Lower leg skin (tissue), 4 donors: ENCODE results near the gene CHST2. TPM values are rescaled to one million over a fixed set of nuclear protein-coding genes. Genes with fewer than 3 reads are reported as not detected.

ENCODE experiments used
- DNase-seq, 2 donors: peaks; one replicate each; pipeline ENCODE4 v3.0.0-alpha.2; 2019; ENCODE audit warnings: low spot score in 2 of 2
- H3K4me3 ChIP-seq: fragments of 200-600 bp; sonication (generic); 2 replicates; pipeline ENCODE4 v1.5.1; 2017; ENCODE audit warnings: mild to moderate bottlenecking, low read depth; ENCODE audit not compliant: poor library complexity, severe bottlenecking
- POLR2A ChIP-seq, 2 donors: fragments of 450-650 bp; IDR thresholded peaks; one replicate each; pipeline ENCODE4 v1.6.1; 2016 to 2017; ENCODE audit warnings: antibody characterized with exemption in 2 of 2, mild to moderate bottlenecking in 1 of 2, moderate library complexity in 1 of 2
- WGBS, 2 donors: methylation state at CpG; one replicate each; pipeline ENCODE4 v1.1.5; 2018; 5-methylcytosine and 5-hydroxymethylcytosine counted together
- intact Hi-C: fragments of 100-400 bp; cut with DNase I; formaldehyde crosslinking; loops from one replicate; pipeline ENCODE4 v1.15.0; 2023; ENCODE audit warnings: low total_unique reads
- total RNA-seq, 4 donors: library from RNA; depleted of rRNA; stranded (reverse); fragments of >200 nt; gene quantifications; one replicate each; pipeline ENCODE4 v1.1.0, GENCODE V29; 2016
- TF ChIP-seq, protein P1 (sequence below), 3 donors: fragments of 450-650 bp; IDR thresholded peaks; one replicate each; pipeline ENCODE4 v1.5.1; 2016; ENCODE audit warnings: antibody characterized with exemption in 3 of 3, mild to moderate bottlenecking in 3 of 3, moderate library complexity in 2 of 3

The CHST2 gene
- total RNA-seq, 4 donors from 2014 or later, result 2.2 to 14.7 (median 4.4) TPM

- no peak overlapping the region for H3K4me3 ChIP-seq
- 76 to 85% methylated on average over 1 of the region's 1 CpG for WGBS, 2 donors
- DNase-seq, result no peak
- intact Hi-C loops, result no loop called here
- no peak for TF ChIP-seq POLR2A (IDR thresholded peaks at IDR 0.05)
These were observed 14.9 kb downstream of the CHST2 start for GRCh38 chr3:143134471-143134870.

GRCh38 chr3:143135150-143135549 is 15.6 kb downstream of the CHST2 start:
- intact Hi-C loops, result no loop called here
- H3K4me3 ChIP-seq, result no peak overlapping the region
- no peak for TF ChIP-seq POLR2A (IDR thresholded peaks at IDR 0.05)
- TF ChIP-seq, protein P1, sequence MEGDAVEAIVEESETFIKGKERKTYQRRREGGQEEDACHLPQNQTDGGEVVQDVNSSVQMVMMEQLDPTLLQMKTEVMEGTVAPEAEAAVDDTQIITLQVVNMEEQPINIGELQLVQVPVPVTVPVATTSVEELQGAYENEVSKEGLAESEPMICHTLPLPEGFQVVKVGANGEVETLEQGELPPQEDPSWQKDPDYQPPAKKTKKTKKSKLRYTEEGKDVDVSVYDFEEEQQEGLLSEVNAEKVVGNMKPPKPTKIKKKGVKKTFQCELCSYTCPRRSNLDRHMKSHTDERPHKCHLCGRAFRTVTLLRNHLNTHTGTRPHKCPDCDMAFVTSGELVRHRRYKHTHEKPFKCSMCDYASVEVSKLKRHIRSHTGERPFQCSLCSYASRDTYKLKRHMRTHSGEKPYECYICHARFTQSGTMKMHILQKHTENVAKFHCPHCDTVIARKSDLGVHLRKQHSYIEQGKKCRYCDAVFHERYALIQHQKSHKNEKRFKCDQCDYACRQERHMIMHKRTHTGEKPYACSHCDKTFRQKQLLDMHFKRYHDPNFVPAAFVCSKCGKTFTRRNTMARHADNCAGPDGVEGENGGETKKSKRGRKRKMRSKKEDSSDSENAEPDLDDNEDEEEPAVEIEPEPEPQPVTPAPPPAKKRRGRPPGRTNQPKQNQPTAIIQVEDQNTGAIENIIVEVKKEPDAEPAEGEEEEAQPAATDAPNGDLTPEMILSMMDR (IDR thresholded peaks at IDR 0.05), result no peak
- WGBS, 2 donors, result 5 to 29% methylated on average over 2 of the region's 2 CpGs
- DNase-seq, result no peak

- no peak for DNase-seq
- intact Hi-C loops, result no loop called here
- TF ChIP-seq, protein P1 (IDR thresholded peaks at IDR 0.05), result no peak
- no peak for TF ChIP-seq POLR2A (IDR thresholded peaks at IDR 0.05)
- no peak overlapping the region for H3K4me3 ChIP-seq
- WGBS, 2 donors, result 48 to 98% methylated on average over 2 of the region's 2 CpGs
These were observed 18.0 kb downstream of the CHST2 start for GRCh38 chr3:143137435-143138036.

DNA sequence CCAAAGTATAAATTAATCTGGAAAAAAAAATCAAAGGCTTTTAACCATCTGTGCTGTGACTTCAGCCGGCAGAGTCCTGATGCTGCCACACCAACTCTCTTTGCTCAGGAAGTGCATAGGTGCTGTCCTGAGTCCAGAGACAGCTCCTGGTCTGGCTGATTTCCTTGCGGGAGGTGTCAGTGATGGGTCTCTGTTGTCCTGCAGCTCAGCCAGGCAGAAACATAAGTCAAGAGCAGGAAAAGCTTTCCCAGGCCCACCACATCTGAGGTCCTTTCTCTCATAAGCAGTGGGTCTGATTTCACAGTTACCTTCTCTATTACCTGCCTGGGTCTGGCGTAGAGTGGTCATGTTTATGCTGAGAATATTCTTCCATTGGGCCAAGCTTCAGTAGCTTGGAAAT is 19.4 kb downstream of the CHST2 start:
- H3K4me3 ChIP-seq, result no peak overlapping the region
- DNase-seq, result no peak
- 84 to 90% methylated on average over 3 of the region's 3 CpGs for WGBS, 2 donors
- TF ChIP-seq POLR2A (IDR thresholded peaks at IDR 0.05), result no peak
- TF ChIP-seq, protein P1 (IDR thresholded peaks at IDR 0.05), result no peak
- intact Hi-C loops, result no loop called here

DNA sequence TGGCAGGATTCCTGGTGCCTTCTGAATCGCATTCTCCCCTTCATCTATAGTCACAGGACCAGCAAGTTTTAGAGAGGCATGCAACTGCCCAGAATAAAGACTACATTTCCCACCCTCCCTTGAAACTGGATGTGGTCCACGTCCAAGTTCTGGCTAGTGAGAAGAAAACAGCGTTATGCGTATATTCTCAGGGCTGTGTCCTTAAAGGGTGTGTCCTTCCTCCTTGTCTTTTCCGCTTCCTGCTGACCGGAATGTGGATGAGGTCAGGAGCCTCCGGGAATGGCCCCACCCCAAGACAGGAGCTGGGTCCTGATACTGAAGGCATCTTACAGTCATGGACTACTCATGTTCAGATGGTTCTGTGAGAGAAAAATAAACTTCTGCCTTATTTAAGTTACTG is 20.2 kb downstream of the CHST2 start:
- DNase-seq, result no peak
- 42 to 55% methylated on average over 7 of the region's 7 CpGs for WGBS, 2 donors

GRCh38 chr3:143140550-143140949 is 21.0 kb downstream of the CHST2 start:
- 88 to 94% methylated on average over 6 of the region's 6 CpGs for WGBS, 2 donors
- H3K4me3 ChIP-seq, result no peak overlapping the region
- no peak for DNase-seq
- TF ChIP-seq POLR2A (IDR thresholded peaks at IDR 0.05), result no peak
- TF ChIP-seq, protein P1 (IDR thresholded peaks at IDR 0.05), result no peak
- intact Hi-C loops, result no loop called here

More for the DNA sequence above, 20.2 kb downstream of the CHST2 start:
- intact Hi-C loops, result no loop called here
- TF ChIP-seq, protein P1 (IDR thresholded peaks at IDR 0.05), result no peak
- TF ChIP-seq POLR2A (IDR thresholded peaks at IDR 0.05), result no peak
- no peak overlapping the region for H3K4me3 ChIP-seq
